ENCODE results near the gene INF2.

DNA sequence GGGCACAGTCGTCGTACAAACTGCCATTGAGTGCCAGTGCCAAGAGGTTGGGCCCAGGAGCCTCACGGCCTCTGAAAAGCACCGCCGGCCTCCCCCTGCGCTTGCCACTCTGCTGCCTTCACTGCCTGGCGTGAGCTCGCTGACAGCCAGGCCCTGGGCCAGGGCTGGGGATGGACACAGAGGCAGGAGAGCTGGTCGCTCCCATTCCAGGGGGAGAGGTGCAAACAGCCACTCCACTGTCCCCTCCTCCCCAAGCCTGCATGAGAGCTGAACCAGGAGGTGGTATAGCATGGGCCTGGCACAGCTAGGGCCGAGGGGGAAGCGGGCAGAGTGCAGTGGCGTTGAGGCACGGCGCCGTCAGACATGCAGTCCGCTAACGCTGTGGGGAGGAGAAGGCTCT, 39.2 kb downstream of the INF2 start:
- no peak for TF ChIP-seq CTCF (IDR thresholded peaks at IDR 0.05)
- no peak for TF ChIP-seq POLR2A (IDR thresholded peaks at IDR 0.05)
